GM12878 (cell line): ENCODE measurements around the gene NEURL4.

Experiments used
- BACH1 ChIP-seq: fragments of 450-650 bp; IDR thresholded peaks from 2 replicates; pipeline ENCODE4 v1.6.1; 2017; ENCODE audit warnings: mild to moderate bottlenecking, borderline replicate concordance
- CBFB ChIP-seq: IDR thresholded peaks from 2 replicates; pipeline ENCODE4 v1.6.1; 2016; ENCODE audit warnings: antibody characterized with exemption, low read depth
- CBX5 ChIP-seq: sonication (generic); IDR thresholded peaks from 2 replicates; pipeline ENCODE4 v1.6.1; 2016; ENCODE audit warnings: low read depth, moderate library complexity, mild to moderate bottlenecking, inconsistent platforms
- CHD4 ChIP-seq: fragments of 200-600 bp; sonication (generic); IDR thresholded peaks from 2 replicates; pipeline ENCODE4 v1.6.1; 2016; ENCODE audit warnings: mild to moderate bottlenecking
- CTCF ChIP-seq, 3 experiments: IDR thresholded peaks in 2 of 3; conservative IDR thresholded peaks in 1 of 3; 2 replicates each; pipeline ENCODE4 v1.5.1; 2011; ENCODE audit warnings: low read depth in 3 of 3, low read length in 3 of 3, mild to moderate bottlenecking in 3 of 3, control low read depth in 2 of 3, moderate library complexity in 2 of 3, inconsistent platforms in 1 of 3, mixed read lengths in 1 of 3; ENCODE audit not compliant: control insufficient read depth in 2 of 3, insufficient read depth in 1 of 3; ENCODE audit errors: extremely low read depth in 1 of 3
- E2F4 ChIP-seq: IDR thresholded peaks from 2 replicates; pipeline ENCODE4 v1.6.1; 2012; ENCODE audit warnings: low read depth, low read length, improper control_type of control experiment
- FOS ChIP-seq: IDR thresholded peaks from 3 replicates; pipeline ENCODE4 v1.6.1; 2011; ENCODE audit warnings: borderline replicate concordance; ENCODE audit not compliant: insufficient read length; ENCODE audit errors: extremely low read depth
- FOXK2 ChIP-seq: fragments of 450-650 bp; IDR thresholded peaks from 2 replicates; pipeline ENCODE4 v1.6.1; 2017; ENCODE audit warnings: mild to moderate bottlenecking, moderate library complexity
- POLR2A ChIP-seq: IDR thresholded peaks from 2 replicates; pipeline ENCODE4 v1.6.1; 2011; ENCODE audit warnings: low read depth, mild to moderate bottlenecking, low read length
- POLR2AphosphoS5 ChIP-seq: IDR thresholded peaks from 2 replicates; pipeline ENCODE4 v1.6.1; 2011; ENCODE audit warnings: mild to moderate bottlenecking, low read length, inconsistent platforms
- YY1 ChIP-seq: IDR thresholded peaks from 2 replicates; pipeline ENCODE4 v1.6.1; 2011; ENCODE audit warnings: low read depth, mild to moderate bottlenecking, low read length

DNA sequence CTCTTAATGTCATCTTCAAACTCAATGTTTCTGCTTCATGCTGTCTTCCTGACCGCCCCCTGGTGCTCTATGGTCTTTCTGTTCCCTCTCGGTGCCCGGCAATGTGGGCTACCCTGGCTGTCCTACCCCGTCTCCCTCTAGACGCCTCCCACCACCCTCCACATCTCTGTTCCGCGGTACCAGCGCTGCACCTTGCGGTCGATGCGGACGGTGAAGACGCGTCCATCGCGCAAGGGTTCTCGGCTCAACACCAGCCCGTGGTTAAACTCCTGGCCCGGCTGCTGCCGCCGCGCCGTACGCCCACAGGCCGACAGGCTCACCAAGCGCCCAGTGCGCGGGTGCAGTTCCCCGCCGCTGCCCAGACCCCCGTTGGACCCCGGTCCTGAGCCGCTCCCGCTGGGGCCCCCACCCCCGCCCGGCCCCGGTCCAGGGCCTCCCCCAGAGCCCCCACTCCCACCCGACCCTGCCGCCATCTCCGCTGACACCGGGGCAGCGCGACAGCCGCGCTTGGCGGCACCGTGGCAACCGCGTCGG lies at the start of gene NEURL4:
- TF ChIP-seq E2F4: no peak
- no peak for TF ChIP-seq POLR2AphosphoS5
- no peak for TF ChIP-seq CTCF (IDR thresholded peaks at IDR 0.05 in 2 of 3, conservative IDR thresholded peaks at IDR 0.05 in 1 of 3; ENCODE audit: control insufficient read depth in 2 of 3, extremely low read depth in 1 of 3, insufficient read depth in 1 of 3, low read depth in 3 of 3, low read length in 3 of 3)
- TF ChIP-seq FOXK2: no peak
- TF ChIP-seq POLR2A: peak; percentile 21; the same call in 1 of the 2 replicates
- TF ChIP-seq CHD4: no peak
- TF ChIP-seq YY1: peak; percentile 92
- no peak for TF ChIP-seq FOS
- no peak for TF ChIP-seq CBX5
- TF ChIP-seq BACH1: no peak
- no peak; the same call in 1 of the 2 replicates for TF ChIP-seq CBFB
